Omental fat pad (tissue), 4 donors: ENCODE measurements around the gene GLG1. TPM values are rescaled to one million over a fixed set of nuclear protein-coding genes. Genes with fewer than 3 reads are reported as not detected.

ENCODE experiments used
- ATAC-seq: fragments of 150-250 bp; one replicate; pipeline ENCODE4 v1.9.1; 2016; ENCODE audit warnings: mild to moderate bottlenecking, moderate library complexity; ENCODE audit not compliant: low FRiP score
- DNase-seq: peaks from one replicate; pipeline ENCODE4 v3.0.0-alpha.2; 2019; ENCODE audit warnings: low spot score
- total RNA-seq, 4 donors: library from RNA; depleted of rRNA; stranded (reverse); fragments of >200 nt; gene quantifications; one replicate each; pipeline ENCODE4 v1.1.0, GENCODE V29; 2016
- TF ChIP-seq, protein P1 (sequence below), 3 donors: fragments of 450-650 bp; IDR thresholded peaks; one replicate each; pipeline ENCODE4 v1.5.1; 2016 to 2017; ENCODE audit warnings: antibody characterized with exemption in 3 of 3, mild to moderate bottlenecking in 3 of 3, moderate library complexity in 2 of 3

The GLG1 gene
- total RNA-seq, 4 donors from 2014 or later: 107 to 160 (median 122) TPM

- ATAC-seq (no peak), DNase-seq (no peak)
- TF ChIP-seq, protein P1, sequence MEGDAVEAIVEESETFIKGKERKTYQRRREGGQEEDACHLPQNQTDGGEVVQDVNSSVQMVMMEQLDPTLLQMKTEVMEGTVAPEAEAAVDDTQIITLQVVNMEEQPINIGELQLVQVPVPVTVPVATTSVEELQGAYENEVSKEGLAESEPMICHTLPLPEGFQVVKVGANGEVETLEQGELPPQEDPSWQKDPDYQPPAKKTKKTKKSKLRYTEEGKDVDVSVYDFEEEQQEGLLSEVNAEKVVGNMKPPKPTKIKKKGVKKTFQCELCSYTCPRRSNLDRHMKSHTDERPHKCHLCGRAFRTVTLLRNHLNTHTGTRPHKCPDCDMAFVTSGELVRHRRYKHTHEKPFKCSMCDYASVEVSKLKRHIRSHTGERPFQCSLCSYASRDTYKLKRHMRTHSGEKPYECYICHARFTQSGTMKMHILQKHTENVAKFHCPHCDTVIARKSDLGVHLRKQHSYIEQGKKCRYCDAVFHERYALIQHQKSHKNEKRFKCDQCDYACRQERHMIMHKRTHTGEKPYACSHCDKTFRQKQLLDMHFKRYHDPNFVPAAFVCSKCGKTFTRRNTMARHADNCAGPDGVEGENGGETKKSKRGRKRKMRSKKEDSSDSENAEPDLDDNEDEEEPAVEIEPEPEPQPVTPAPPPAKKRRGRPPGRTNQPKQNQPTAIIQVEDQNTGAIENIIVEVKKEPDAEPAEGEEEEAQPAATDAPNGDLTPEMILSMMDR (IDR thresholded peaks at IDR 0.05): no peak
Measured at GRCh38 chr16:74487634-74488495, 119.0 kb downstream of the GLG1 start.

- TF ChIP-seq, protein P1 (IDR thresholded peaks at IDR 0.05): no peak
- ATAC-seq: no peak
- DNase-seq: no peak
Measured at GRCh38 chr16:74485916-74486315, 121.0 kb downstream of the GLG1 start.

DNA sequence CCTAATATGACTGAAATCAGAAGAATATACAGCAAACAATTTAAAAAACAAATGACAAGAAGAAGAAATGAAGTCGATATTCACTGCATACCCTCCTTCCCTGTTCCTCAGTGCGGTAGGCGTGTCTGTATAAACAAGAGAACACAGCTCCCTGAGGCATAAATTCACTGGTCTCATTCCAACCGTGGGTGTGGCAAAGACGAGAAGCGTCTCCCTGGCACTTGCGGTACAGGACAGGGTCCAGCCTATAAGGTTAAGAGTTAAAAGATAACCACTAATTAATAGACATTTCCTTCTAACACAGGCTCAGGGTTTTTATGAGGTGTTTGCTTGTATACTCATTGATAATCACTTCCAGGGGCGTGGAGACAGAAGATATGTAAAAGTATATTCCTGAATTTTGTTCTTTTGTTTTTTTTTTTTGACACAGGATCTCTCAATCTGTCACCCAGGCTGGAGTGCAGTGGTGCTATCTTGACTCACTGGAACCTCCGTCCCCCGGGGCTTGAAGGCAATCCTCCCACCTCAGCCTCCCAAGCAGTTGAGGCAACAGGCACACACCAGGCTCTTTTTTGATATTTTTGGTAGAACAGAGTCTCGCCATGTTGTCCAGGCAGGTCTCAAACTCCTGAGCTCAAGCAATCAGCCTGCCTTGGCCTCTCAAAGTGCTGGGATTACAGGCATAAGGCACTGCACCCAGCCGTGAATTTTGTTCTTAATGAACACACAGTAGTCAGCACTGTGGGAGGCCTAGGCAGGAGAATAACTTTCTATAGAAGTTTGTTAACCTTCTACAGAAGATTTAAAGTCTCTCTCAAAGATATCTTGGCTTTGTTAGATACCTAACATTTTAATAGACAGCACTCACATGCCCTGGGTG is 126.5 kb downstream of the GLG1 start:
- TF ChIP-seq, protein P1 (IDR thresholded peaks at IDR 0.05): no peak
- ATAC-seq (no peak), DNase-seq (no peak)

DNA sequence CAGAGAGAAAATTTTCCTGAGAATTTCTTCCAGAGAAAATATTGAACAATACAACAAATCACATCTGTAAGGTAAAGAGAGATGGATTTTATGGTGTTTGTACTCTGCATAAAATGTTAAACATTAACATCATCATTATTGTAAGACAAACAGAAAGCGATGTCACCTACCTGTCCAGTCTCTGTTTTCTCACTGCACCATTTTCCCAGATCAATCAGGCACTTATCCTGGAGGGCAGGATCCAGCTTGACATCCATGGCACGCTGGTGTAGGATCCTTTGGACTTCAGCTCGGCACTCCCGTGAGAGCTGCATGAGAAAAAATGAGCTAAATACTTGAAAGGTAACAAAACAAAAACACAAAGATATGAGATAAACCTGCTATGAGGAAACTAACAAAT is 129.7 kb downstream of the GLG1 start:
- no peak for DNase-seq
- TF ChIP-seq, protein P1 (IDR thresholded peaks at IDR 0.05): no peak
- ATAC-seq: no peak

- ATAC-seq (no peak), DNase-seq (no peak)
- TF ChIP-seq, protein P1 (IDR thresholded peaks at IDR 0.05): no peak
Measured at GRCh38 chr16:74474416-74474815, 132.5 kb downstream of the GLG1 start.

DNA sequence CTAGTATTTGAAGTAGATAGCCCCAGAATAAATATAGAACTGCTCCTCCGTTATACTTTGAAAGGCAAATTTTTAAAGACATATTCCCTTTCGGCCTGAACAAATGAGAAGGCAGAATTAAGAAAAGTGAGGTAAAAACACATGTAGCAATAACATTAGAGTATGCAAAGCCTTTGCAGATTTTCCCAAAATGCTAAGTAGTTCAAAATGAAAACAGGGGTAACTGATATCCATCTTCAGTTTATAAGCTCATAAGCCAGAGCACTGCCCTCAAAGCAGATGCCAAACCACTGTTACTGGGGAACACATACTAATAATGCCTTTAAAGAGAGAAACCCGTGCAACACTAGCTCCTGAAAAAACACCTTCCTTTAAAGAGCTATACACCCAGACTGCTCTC is 134.4 kb downstream of the GLG1 start:
- TF ChIP-seq, protein P1 (IDR thresholded peaks at IDR 0.05): no peak
- ATAC-seq (no peak), DNase-seq (no peak)
